ENCODE results near the gene RNF208.

The RNF208 gene

GRCh38 chr9:137211532-137211931 is 10.5 kb downstream of the RNF208 start:
- DNase-seq = no peak

- DNase-seq = no peak
These were observed 15.4 kb downstream of the RNF208 start for GRCh38 chr9:137206602-137207001.

- DNase-seq = peak; percentile 13
These were observed 16.6 kb downstream of the RNF208 start, which contains the start of the genes NDOR1 and TMEM203 for GRCh38 chr9:137205126-137206069. Gene NDOR1, plus strand, starts transcription at chr9:137205700. Its CDS starts 78 bp downstream, at chr9:137205778. Gene TMEM203, minus strand, starts transcription at chr9:137205648. Its CDS starts 234 bp downstream, at chr9:137205414.

GRCh38 chr9:137204731-137205125 is 17.3 kb downstream of the RNF208 start:
- DNase-seq = no peak

- no peak for DNase-seq
These were observed 19.1 kb downstream of the RNF208 start for GRCh38 chr9:137202966-137203365.

- DNase-seq = no peak
These were observed 20.7 kb downstream of the RNF208 start for GRCh38 chr9:137201205-137201868.

GRCh38 chr9:137200311-137201204 is 21.5 kb downstream of the RNF208 start, which contains the start of gene TPRN:
Gene TPRN, minus strand, starts transcription at chr9:137200741. Its CDS starts 30 bp downstream, at chr9:137200711.
- DNase-seq = peak; percentile 93

GRCh38 chr9:137199411-137200121 is 22.5 kb downstream of the RNF208 start:
- DNase-seq = no peak

- DNase-seq = no peak
These were observed 23.1 kb downstream of the RNF208 start for GRCh38 chr9:137198902-137199283.

GRCh38 chr9:137198051-137198901 is 23.8 kb downstream of the RNF208 start:
- no peak for DNase-seq

GRCh38 chr9:137195525-137196220 is 26.4 kb downstream of the RNF208 start:
- peak; percentile 84 for DNase-seq

- DNase-seq = no peak
These were observed 27.1 kb downstream of the RNF208 start for GRCh38 chr9:137194909-137195308.

- DNase-seq = no peak
These were observed 27.7 kb downstream of the RNF208 start for GRCh38 chr9:137194388-137194787.

- DNase-seq = no peak
These were observed 28.3 kb downstream of the RNF208 start for GRCh38 chr9:137193771-137194170.

GRCh38 chr9:137192859-137193258 is 29.2 kb downstream of the RNF208 start:
- DNase-seq = no peak

- DNase-seq = no peak
These were observed 29.6 kb downstream of the RNF208 start for GRCh38 chr9:137192448-137192780.

- DNase-seq = no peak
These were observed 30.2 kb downstream of the RNF208 start for GRCh38 chr9:137191691-137192447.

- no peak for DNase-seq
These were observed 30.8 kb downstream of the RNF208 start for GRCh38 chr9:137191245-137191644.

GRCh38 chr9:137190315-137190856 is 31.7 kb downstream of the RNF208 start:
- DNase-seq = no peak

All from NCI-H526 treated with DMSO at 0.1 percent for 48 hours (cell line).